Muscle of leg (tissue), 16 donors: ENCODE results near the gene STBD1. TPM values are rescaled to one million over a fixed set of nuclear protein-coding genes. Genes with fewer than 3 reads are reported as not detected.

ENCODE experiments used
- DNase-seq: peaks from one replicate; pipeline ENCODE4 v3.0.0; 2013
- H3K27ac ChIP-seq: one replicate; pipeline ENCODE4 v1.5.1; 2013; ENCODE audit warnings: mild to moderate bottlenecking, low read length, control low read depth
- H3K27me3 ChIP-seq: one replicate; pipeline ENCODE4 v1.6.1; 2013; ENCODE audit warnings: low read length; ENCODE audit not compliant: control insufficient read depth, insufficient read depth
- H3K36me3 ChIP-seq: one replicate; pipeline ENCODE4 v1.6.1; 2013; ENCODE audit warnings: low read length; ENCODE audit not compliant: control insufficient read depth, insufficient read depth
- H3K4me1 ChIP-seq: one replicate; pipeline ENCODE4 v1.6.1; 2013; ENCODE audit warnings: low read length; ENCODE audit not compliant: control insufficient read depth, insufficient read depth
- H3K4me3 ChIP-seq: one replicate; pipeline ENCODE4 v1.5.1; 2013; ENCODE audit warnings: low read length, control low read depth
- H3K9me3 ChIP-seq: replicated peaks from 2 replicates; pipeline ENCODE4 v1.6.1; 2013; ENCODE audit warnings: low read depth, low read length; ENCODE audit not compliant: control insufficient read depth
- WGBS: methylation state at CpG from one replicate; pipeline ENCODE4 v1.1.5; 2013; ENCODE audit warnings: missing lambda C conversion rate; ENCODE audit not compliant: insufficient coverage; 5-methylcytosine and 5-hydroxymethylcytosine counted together
- long read RNA-seq, 11 donors: transcript quantifications; one replicate each; lab custom pipeline, GENCODE V29; 2026
- polyA plus RNA-seq, 8 donors: library from polyadenylated mRNA; unstranded; fragments of 120-200 nt; gene quantifications; one replicate each; pipeline versions ENCODE4 v1.2.1 to v1.2.3, GENCODE V29; 2013; ENCODE audit warnings: inconsistent platforms in 1 of 8, low replicate concordance in 1 of 8; ENCODE audit not compliant: insufficient read length in 8 of 8, insufficient read depth in 1 of 8
- total RNA-seq: library from RNA; stranded (reverse); fragments of 120-200 nt; gene quantifications from one replicate; pipeline ENCODE4 v1.2.4, GENCODE V29; 2013

Gene STBD1
- 30.9 TPM for total RNA-seq
- 10 to 100 TPM; 22.1 to 47.6 (median 36.8) TPM for polyA plus RNA-seq
- long read RNA-seq, donor 1, transcript STBD1-201 (2 exons, 3,420 nt), result major isoform, 27 of 34 reads
- long read RNA-seq, donor 1, partial matches to known transcripts, result 7 of 34 reads
- long read RNA-seq, donor 1, other reads (novel, unspliced or antisense), result 0 of 34 reads
- long read RNA-seq, donor 2, transcript STBD1-201 (2 exons, 3,420 nt), result major isoform, 7 of 7 reads
- long read RNA-seq, donor 2, partial matches to known transcripts, result 0 of 7 reads
- long read RNA-seq, donor 2, other reads (novel, unspliced or antisense), result 0 of 7 reads
- long read RNA-seq, donor 3, transcript STBD1-201 (2 exons, 3,420 nt), result major isoform, 81 of 81 reads
- long read RNA-seq, donor 3, partial matches to known transcripts, result 0 of 81 reads
- long read RNA-seq, donor 3, other reads (novel, unspliced or antisense), result 0 of 81 reads
- long read RNA-seq, donor 4, transcript STBD1-201 (2 exons, 3,420 nt), result major isoform, 29 of 35 reads
- long read RNA-seq, donor 4, partial matches to known transcripts, result 6 of 35 reads
- long read RNA-seq, donor 4, other reads (novel, unspliced or antisense), result 0 of 35 reads
- long read RNA-seq, donor 5, transcript STBD1-201 (2 exons, 3,420 nt), result major isoform, 100 of 100 reads
- long read RNA-seq, donor 5, partial matches to known transcripts, result 0 of 100 reads
- long read RNA-seq, donor 5, other reads (novel, unspliced or antisense), result 0 of 100 reads
- long read RNA-seq, donor 6, transcript STBD1-201 (2 exons, 3,420 nt), result major isoform, 65 of 65 reads
- long read RNA-seq, donor 6, partial matches to known transcripts, result 0 of 65 reads
- long read RNA-seq, donor 6, other reads (novel, unspliced or antisense), result 0 of 65 reads
- long read RNA-seq, donor 7, transcript STBD1-201 (2 exons, 3,420 nt), result major isoform, 45 of 74 reads
- long read RNA-seq, donor 7, partial matches to known transcripts, result 29 of 74 reads
- long read RNA-seq, donor 7, other reads (novel, unspliced or antisense), result 0 of 74 reads
- long read RNA-seq, donor 8, transcript STBD1-201 (2 exons, 3,420 nt), result major isoform, 30 of 30 reads
- long read RNA-seq, donor 8, partial matches to known transcripts, result 0 of 30 reads
- long read RNA-seq, donor 8, other reads (novel, unspliced or antisense), result 0 of 30 reads
- long read RNA-seq, donor 9, transcript STBD1-201 (2 exons, 3,420 nt), result major isoform, 40 of 40 reads
- long read RNA-seq, donor 9, partial matches to known transcripts, result 0 of 40 reads
- long read RNA-seq, donor 9, other reads (novel, unspliced or antisense), result 0 of 40 reads
- long read RNA-seq, donor 10, transcript STBD1-201 (2 exons, 3,420 nt), result major isoform, 64 of 64 reads
- long read RNA-seq, donor 10, partial matches to known transcripts, result 0 of 64 reads
- long read RNA-seq, donor 10, other reads (novel, unspliced or antisense), result 0 of 64 reads
- long read RNA-seq, donor 11, transcript STBD1-201 (2 exons, 3,420 nt), result major isoform, 32 of 32 reads
- long read RNA-seq, donor 11, partial matches to known transcripts, result 0 of 32 reads
- long read RNA-seq, donor 11, other reads (novel, unspliced or antisense), result 0 of 32 reads

DNA sequence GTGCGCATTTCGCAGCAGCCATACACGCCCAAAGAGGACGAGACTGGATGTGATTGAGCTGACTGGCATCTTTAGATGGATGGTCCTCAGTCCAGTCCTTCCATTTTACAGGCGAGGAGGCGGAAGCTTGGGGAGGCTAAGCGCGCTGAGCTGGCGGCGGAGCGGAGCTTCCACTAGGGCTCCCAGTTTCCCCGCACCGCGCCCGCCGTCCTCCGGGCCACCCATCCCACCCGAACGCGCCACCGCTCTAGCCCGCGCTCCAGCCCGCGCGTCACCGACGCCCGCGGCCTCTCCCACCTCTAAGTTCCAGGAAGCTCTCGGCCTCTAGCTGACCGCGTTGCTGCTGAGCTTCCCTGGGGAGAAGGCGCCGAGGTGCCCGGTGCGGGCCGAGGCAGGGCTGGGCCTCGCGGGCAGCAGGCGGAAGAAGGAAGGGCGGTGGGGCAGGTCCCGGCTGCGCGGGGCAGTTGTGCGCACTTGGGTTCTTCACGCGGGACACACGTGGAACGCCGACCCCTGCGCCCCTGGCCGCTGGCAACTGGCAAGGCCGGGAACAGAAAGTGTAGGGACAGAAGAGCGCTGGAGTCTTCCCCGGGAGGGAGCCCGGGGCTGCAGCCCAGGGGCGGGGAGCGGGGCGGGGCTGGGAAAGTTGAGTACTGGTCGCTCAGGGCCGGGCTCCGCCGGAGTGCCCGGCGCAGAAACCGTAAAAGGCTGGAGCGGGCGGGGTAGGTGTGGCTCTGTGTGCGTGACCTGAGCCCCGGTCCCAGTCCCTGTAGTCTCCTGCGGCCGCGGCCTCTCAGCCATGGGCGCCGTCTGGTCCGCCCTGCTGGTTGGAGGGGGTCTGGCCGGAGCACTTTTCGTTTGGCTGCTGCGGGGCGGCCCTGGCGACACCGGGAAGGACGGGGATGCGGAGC is at the start of gene STBD1:
Gene STBD1 (plus strand): TSS at position 763 of the 911 bp plus-strand sequence. CDS start 37 bp downstream, at position 800.
- H3K36me3 ChIP-seq, result peaks cover 12% of the 10 kb centered on the region
- 1% methylated on average over 80 of the region's 85 CpGs for WGBS
- DNase-seq, result peak; percentile 77
- no peaks in the 10 kb centered on the region for H3K9me3 ChIP-seq
- H3K27ac ChIP-seq, result peak within 1 kb of the TSS; percentile 96
- peaks cover 24% of the 10 kb centered on the region for H3K27me3 ChIP-seq
- peaks cover 30% of the 10 kb centered on the region for H3K4me1 ChIP-seq
- H3K4me3 ChIP-seq, result peak within 1 kb of the TSS; percentile 79

DNA sequence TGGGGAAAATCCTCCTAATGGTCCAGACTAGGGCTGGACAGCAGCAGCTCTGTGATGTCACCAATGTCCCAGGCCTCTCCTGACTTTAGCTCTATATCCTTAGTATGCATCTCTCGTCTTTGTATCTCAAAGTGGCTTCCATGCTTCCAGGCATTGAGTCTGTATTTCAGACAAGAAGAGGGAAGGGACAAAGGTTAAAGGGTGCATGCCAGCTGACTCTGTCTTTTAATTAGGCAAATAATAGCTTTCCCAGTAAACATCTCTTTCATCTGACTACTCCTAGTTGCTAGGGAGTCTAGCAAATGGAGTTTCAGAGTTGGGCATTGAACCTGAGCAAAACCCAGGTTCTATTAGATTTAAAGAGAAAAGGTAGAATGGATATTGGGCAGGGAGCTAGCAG is 49.6 kb upstream of the STBD1 start:
- H3K36me3 ChIP-seq, result no peaks in the 10 kb centered on the region
- no peaks in the 10 kb centered on the region for H3K9me3 ChIP-seq
- no peak overlapping the region for H3K27ac ChIP-seq
- no CpG with 5 or more reads among the region's 1 CpG for WGBS
- no peak for DNase-seq
- peaks cover 3% of the 10 kb centered on the region for H3K4me1 ChIP-seq
- no peak overlapping the region for H3K4me3 ChIP-seq
- H3K27me3 ChIP-seq, result peaks cover 10% of the 10 kb centered on the region

GRCh38 chr4:76257824-76258223 is 48.7 kb upstream of the STBD1 start:
- no peaks in the 10 kb centered on the region for H3K36me3 ChIP-seq
- DNase-seq, result no peak
- H3K4me3 ChIP-seq, result no peak overlapping the region
- no peak overlapping the region for H3K27ac ChIP-seq
- no peaks in the 10 kb centered on the region for H3K9me3 ChIP-seq
- H3K27me3 ChIP-seq, result peaks cover 6% of the 10 kb centered on the region
- H3K4me1 ChIP-seq, result no peaks in the 10 kb centered on the region
- WGBS, result no CpG with 5 or more reads among the region's 3 CpGs

DNA sequence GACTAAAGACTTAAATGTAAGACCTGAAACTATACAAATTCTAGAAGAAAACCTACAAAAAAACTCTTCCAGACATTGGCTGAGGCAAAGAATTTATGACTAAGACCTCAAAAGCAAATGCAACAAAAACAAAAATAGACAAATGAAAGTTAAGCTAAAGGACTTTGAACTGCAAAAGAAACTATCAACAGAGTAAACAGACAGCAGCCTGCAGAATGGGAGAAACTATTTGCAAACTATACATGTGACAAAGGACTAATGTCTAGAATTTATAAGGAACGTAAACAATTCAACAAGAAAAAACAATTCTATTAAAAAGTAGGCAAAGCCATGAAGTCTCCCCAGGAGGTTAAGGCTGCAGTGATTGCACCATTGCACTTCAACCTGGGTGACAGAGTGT is 46.0 kb upstream of the STBD1 start:
- Histone ChIP-seq H3K9me3 (no peaks in the 10 kb centered on the region), H3K36me3 (no peaks in the 10 kb centered on the region), H3K4me3 (no peak overlapping the region), H3K27ac (no peak overlapping the region), H3K4me1 (no peaks in the 10 kb centered on the region), H3K27me3 (no peaks in the 10 kb centered on the region)
- DNase-seq, result no peak
- no CpG with 5 or more reads among the region's 1 CpG for WGBS

DNA sequence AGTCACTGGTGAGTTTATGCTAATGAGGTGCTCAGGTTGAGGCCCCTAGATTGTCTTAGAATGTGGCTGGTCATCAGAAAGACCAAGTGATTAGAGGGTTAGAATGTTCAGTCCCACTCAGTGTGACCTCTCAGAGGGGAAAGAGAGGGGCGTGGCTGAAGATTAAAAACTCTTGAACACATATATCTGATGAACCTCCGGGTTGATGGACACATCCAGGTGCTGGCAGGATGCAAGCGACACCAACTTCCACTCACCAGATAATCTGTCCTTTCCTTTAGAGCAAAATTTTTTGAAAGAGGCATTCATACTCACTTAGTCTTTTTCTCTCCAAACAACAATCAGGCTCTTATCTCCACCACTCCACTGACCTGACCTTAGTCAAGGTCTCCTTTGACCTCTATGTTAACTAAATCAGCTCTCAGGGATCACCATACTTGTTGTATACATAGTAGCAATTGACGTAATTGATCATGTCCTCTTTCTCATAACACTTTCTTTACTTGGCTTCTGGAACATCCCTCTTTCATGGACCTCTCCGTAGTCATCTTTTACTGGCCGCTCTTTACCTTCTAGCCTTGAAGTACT is 40.8 kb upstream of the STBD1 start:
- no peaks in the 10 kb centered on the region for H3K27me3 ChIP-seq
- no peak overlapping the region for H3K4me3 ChIP-seq
- no peaks in the 10 kb centered on the region for H3K4me1 ChIP-seq
- DNase-seq, result no peak
- H3K36me3 ChIP-seq, result no peaks in the 10 kb centered on the region
- 88% methylated on average over 2 of the region's 6 CpGs for WGBS
- H3K9me3 ChIP-seq, result no peaks in the 10 kb centered on the region
- H3K27ac ChIP-seq, result no peak overlapping the region

DNA sequence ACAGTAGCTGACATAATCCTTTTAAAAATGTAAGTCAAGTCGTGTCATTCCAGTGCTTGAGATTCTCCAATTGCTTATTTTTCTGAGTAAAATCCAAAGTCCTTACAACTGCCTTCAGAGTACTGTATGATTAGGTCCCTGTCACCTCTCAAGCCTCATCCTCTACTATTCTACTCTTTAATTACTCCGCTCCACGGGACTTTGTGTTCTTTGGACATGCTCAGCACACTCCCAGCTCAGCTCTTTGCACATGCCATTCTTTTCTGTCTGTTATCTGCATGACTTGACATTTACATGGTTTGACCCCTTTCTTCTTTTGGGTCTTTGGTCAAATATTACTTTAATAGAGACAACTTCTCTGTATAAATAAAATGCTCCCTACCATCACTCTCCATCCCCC is 39.9 kb upstream of the STBD1 start:
- DNase-seq, result no peak
- whole genome bisulfite sequencing, result 62% methylated on average over 3 of the region's 3 CpGs
- Histone ChIP-seq H3K4me1 (no peaks in the 10 kb centered on the region), H3K27ac (no peak overlapping the region), H3K36me3 (no peaks in the 10 kb centered on the region), H3K4me3 (no peak overlapping the region), H3K27me3 (no peaks in the 10 kb centered on the region), H3K9me3 (no peaks in the 10 kb centered on the region)

GRCh38 chr4:76267811-76268210 is 38.7 kb upstream of the STBD1 start:
- no peak overlapping the region for H3K27ac ChIP-seq
- no peaks in the 10 kb centered on the region for H3K4me1 ChIP-seq
- H3K4me3 ChIP-seq, result no peak overlapping the region
- no peak for DNase-seq
- no peaks in the 10 kb centered on the region for H3K36me3 ChIP-seq
- H3K27me3 ChIP-seq, result no peaks in the 10 kb centered on the region
- 96% methylated on average over 4 of the region's 6 CpGs for WGBS
- H3K9me3 ChIP-seq, result no peaks in the 10 kb centered on the region

GRCh38 chr4:76270244-76271175 is 36.0 kb upstream of the STBD1 start:
- no peaks in the 10 kb centered on the region for H3K4me1 ChIP-seq
- WGBS, result 91% methylated on average over 4 of the region's 11 CpGs
- no peak overlapping the region for H3K4me3 ChIP-seq
- no peak for DNase-seq
- H3K36me3 ChIP-seq, result no peaks in the 10 kb centered on the region
- H3K9me3 ChIP-seq, result no peaks in the 10 kb centered on the region
- H3K27ac ChIP-seq, result no peak overlapping the region
- H3K27me3 ChIP-seq, result no peaks in the 10 kb centered on the region
